Type B pancreatic cell (in vitro differentiated cells): ENCODE results near the gene SEMA4D. TPM values are rescaled to one million over a fixed set of nuclear protein-coding genes. Genes with fewer than 3 reads are reported as not detected.

ENCODE experiments used
- DNase-seq: peaks from one replicate; pipeline ENCODE4 v3.0.0; 2021; ENCODE audit warnings: mixed read lengths; ENCODE audit not compliant: unreplicated experiment; ENCODE audit errors: extremely low spot score
- H3K27ac Mint-ChIP-seq: 2 replicates; pipeline ENCODE4 v1.8.0; 2021; ENCODE audit warnings: mild to moderate bottlenecking, mixed read lengths
- H3K27me3 Mint-ChIP-seq: 2 replicates; pipeline ENCODE4 v1.8.0; 2021; ENCODE audit warnings: mixed read lengths
- H3K36me3 Mint-ChIP-seq: 2 replicates; pipeline ENCODE4 v1.8.0; 2021; ENCODE audit warnings: mixed read lengths
- H3K4me1 Mint-ChIP-seq: one replicate; pipeline ENCODE4 v1.8.0; 2021; ENCODE audit warnings: mixed read lengths; ENCODE audit not compliant: unreplicated experiment
- H3K4me3 Mint-ChIP-seq: 2 replicates; pipeline ENCODE4 v1.8.0; 2021; ENCODE audit warnings: mild to moderate bottlenecking, mixed read lengths
- H3K9me3 Mint-ChIP-seq: 2 replicates; pipeline ENCODE4 v1.8.0; 2021; ENCODE audit warnings: mixed read lengths
- total RNA-seq: library from RNA; stranded (reverse); gene quantifications from 2 replicates; pipeline ENCODE4 v1.2.1, GENCODE V29; 2021; ENCODE audit warnings: low replicate concordance
- TF ChIP-seq, protein P1 (sequence below): fragments of 200-600 bp; sonication (generic); conservative IDR thresholded peaks from 2 replicates; pipeline ENCODE4 v1.5.0; 2021; ENCODE audit warnings: antibody characterized with exemption, mild to moderate bottlenecking

Gene SEMA4D
- total RNA-seq, 1 donor from 2014 or later, result 32.3 TPM

DNA sequence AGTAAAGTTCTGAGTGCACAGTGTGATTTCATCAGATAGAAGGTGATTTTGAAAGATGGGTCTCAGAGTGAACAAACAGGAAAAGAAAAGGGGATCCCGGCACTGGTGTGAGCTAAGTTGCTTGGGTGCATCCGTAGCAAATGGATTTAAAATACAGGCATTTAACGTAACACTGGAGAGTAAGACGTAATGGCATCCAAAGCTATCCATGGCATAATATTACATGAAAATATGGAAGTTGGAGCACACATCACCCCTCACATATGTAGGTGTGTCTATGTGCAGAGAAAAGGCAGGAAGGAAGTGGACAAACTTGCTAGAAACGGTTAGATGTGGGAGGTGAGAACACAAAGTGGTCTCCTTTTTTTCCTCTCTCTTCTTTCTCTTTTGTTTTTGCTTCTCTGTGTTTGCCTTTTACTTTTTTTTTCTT, 38.2 kb upstream of the SEMA4D start:
- H3K4me1 Mint-ChIP-seq, result peaks cover 21% of the 10 kb centered on the region
- H3K4me3 Mint-ChIP-seq, result no peak overlapping the region
- no peak for DNase-seq
- TF ChIP-seq, protein P1, sequence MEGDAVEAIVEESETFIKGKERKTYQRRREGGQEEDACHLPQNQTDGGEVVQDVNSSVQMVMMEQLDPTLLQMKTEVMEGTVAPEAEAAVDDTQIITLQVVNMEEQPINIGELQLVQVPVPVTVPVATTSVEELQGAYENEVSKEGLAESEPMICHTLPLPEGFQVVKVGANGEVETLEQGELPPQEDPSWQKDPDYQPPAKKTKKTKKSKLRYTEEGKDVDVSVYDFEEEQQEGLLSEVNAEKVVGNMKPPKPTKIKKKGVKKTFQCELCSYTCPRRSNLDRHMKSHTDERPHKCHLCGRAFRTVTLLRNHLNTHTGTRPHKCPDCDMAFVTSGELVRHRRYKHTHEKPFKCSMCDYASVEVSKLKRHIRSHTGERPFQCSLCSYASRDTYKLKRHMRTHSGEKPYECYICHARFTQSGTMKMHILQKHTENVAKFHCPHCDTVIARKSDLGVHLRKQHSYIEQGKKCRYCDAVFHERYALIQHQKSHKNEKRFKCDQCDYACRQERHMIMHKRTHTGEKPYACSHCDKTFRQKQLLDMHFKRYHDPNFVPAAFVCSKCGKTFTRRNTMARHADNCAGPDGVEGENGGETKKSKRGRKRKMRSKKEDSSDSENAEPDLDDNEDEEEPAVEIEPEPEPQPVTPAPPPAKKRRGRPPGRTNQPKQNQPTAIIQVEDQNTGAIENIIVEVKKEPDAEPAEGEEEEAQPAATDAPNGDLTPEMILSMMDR, result no peak
- H3K9me3 Mint-ChIP-seq, result no peaks in the 10 kb centered on the region
- H3K27ac Mint-ChIP-seq, result no peak overlapping the region
- no peaks in the 10 kb centered on the region for H3K36me3 Mint-ChIP-seq
- no peaks in the 10 kb centered on the region for H3K27me3 Mint-ChIP-seq

DNA sequence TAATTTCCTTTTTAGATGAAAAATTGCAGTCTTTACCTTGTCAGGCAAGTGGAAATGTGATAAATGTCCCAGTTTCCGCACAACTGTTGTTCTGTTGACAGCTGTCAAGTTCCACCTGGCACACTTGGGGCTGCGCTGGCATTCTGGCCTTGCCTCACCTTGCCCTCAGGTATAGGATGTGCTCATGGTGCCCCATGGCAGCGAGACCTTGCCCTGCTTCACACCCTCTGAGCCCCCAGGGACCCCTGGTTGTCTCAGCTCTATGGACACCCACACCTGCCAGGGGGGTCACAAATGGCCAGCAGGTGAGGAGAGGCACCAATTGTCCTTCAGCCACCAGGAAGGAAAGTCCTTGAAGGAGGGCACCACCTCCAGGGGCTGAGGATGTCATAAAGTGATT, 37.5 kb upstream of the SEMA4D start:
- H3K27ac Mint-ChIP-seq, result no peak overlapping the region
- TF ChIP-seq, protein P1, result no peak
- no peaks in the 10 kb centered on the region for H3K27me3 Mint-ChIP-seq
- H3K9me3 Mint-ChIP-seq, result no peaks in the 10 kb centered on the region
- no peaks in the 10 kb centered on the region for H3K36me3 Mint-ChIP-seq
- no peak overlapping the region for H3K4me3 Mint-ChIP-seq
- DNase-seq, result no peak
- H3K4me1 Mint-ChIP-seq, result peaks cover 21% of the 10 kb centered on the region

DNA sequence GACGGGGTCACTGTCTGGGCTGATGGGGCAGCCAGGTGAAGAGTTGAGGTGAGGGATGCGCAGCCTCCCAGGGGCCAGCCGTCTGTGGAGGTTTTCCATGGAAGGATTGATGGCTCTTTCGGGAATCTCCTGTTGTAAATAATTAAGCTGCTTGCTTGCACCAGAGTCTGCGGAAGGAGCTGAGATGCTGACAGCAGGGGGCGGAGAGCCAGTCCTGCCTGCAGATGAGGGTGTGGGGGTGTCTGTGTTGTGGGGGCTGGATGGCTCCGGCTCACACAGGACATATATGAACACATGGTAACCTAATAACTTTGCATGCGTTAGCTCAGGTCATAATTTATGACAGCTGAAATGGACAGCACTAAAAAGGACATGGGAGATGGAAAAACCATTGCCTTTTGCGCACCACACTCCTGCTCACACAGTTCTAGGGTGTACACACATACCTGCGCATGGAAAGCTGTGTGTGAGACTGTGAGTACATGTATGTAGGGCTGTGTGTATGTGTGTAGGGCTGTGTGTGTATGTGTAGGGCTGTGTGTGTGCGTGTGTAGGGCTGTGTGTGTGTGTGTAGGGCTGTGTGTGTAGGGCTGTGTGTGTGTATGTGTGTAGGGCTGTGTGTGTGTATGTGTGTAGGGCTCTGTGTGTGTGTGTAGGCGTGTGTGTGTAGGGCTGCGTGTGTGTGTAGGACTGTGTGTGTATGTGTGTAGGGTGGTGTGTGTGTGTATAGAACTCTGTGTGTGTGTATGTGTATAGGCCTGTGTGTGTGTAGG, 36.8 kb upstream of the SEMA4D start:
- H3K27ac Mint-ChIP-seq, result no peak overlapping the region
- no peak overlapping the region for H3K4me3 Mint-ChIP-seq
- H3K27me3 Mint-ChIP-seq, result no peaks in the 10 kb centered on the region
- peaks cover 21% of the 10 kb centered on the region for H3K4me1 Mint-ChIP-seq
- H3K36me3 Mint-ChIP-seq, result no peaks in the 10 kb centered on the region
- no peaks in the 10 kb centered on the region for H3K9me3 Mint-ChIP-seq
- TF ChIP-seq, protein P1, result no peak
- no peak for DNase-seq

DNA sequence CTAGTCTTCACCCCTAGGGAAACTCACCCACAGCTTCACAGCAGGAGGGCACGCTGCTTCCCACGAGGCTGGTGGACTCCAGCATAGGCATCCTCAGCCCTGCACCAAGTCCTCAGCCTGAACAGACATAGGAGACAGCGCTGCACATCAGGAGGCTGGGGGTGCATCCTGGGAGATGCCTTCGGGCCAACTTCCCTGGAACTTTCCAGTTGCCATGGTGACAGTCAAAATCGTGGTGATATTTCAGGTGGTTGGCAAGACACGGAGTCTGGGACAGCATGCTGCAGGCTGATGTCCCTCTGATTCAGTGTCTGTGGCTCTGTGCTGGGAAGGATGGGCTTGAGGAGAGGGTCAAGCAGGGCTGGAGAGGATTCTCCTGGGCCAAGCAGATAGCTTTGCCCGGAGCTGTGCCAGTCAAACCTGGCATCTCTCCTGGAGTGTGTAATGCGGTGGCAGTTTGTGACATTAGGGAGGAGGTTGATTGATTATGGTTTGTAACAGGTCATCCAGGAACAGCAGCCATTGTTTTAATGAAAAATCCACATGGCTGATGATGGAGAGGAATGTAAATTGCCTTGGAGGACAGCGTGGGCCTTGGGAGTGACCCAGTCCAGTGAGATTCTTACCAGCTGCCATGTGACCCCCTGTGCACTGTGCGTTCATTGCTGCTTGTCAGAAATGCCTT, 35.6 kb upstream of the SEMA4D start:
- Mint-ChIP-seq H3K36me3 (no peaks in the 10 kb centered on the region), H3K4me3 (no peak overlapping the region)
- TF ChIP-seq, protein P1, result no peak

DNA sequence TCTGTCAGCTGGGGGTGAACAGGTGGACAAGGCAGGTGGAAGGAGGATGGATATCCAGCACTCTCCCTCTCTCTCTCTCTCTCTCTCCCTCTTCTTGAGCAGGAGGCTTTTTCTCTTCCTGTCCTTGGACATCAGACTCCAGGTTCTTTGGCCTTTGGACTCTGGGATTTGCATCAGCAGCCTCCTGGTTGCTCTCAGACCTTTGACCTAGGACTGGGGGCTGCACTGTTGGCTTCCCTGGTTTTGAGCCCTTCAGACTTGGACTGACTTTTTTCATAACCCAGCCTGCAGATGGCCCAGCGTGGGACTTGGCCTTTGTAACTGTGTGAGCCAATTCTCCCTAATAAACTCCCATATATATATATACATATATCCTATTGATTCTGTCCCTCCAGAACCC, 35.0 kb upstream of the SEMA4D start:
- no peak for DNase-seq
- Mint-ChIP-seq H3K9me3 (peaks cover 6% of the 10 kb centered on the region), H3K4me3 (no peak overlapping the region), H3K27ac (no peak overlapping the region), H3K36me3 (no peaks in the 10 kb centered on the region), H3K27me3 (no peaks in the 10 kb centered on the region), H3K4me1 (peaks cover 21% of the 10 kb centered on the region)
- TF ChIP-seq, protein P1, result no peak

More for the DNA sequence above, 35.6 kb upstream of the SEMA4D start:
- H3K27me3 Mint-ChIP-seq, result no peaks in the 10 kb centered on the region
- H3K9me3 Mint-ChIP-seq, result peaks cover under 1% of the 10 kb centered on the region
- peaks cover 21% of the 10 kb centered on the region for H3K4me1 Mint-ChIP-seq
- DNase-seq, result no peak
- H3K27ac Mint-ChIP-seq, result no peak overlapping the region
